ENCODE data around the gene KANK2.

Gene KANK2

GRCh38 chr19:11176466-11177193, 20.7 kb downstream of the KANK2 start:
- TF ChIP-seq POLR2AphosphoS5 (IDR thresholded peaks at IDR 0.05; ENCODE audit: low read depth, low read length) = no peak
- TF ChIP-seq FOXP2 (optimal IDR thresholded peaks at IDR 0.05; ENCODE audit: borderline replicate concordance, extremely low read depth, extremely low read length, insufficient read depth) = no peak
- no peak for TF ChIP-seq REST (IDR thresholded peaks at IDR 0.05; ENCODE audit: insufficient read depth in 1 of 2, low read depth in 2 of 2, low read length in 2 of 2)
- TF ChIP-seq TAF1 (IDR thresholded peaks at IDR 0.05; ENCODE audit: borderline replicate concordance, insufficient read depth, low read length) = no peak
- TF ChIP-seq SIN3A (IDR thresholded peaks at IDR 0.05; ENCODE audit: borderline replicate concordance, insufficient read depth, low read length) = no peak

- TF ChIP-seq SIN3A (IDR thresholded peaks at IDR 0.05; ENCODE audit: borderline replicate concordance, insufficient read depth, low read length) (no peak), POLR2AphosphoS5 (IDR thresholded peaks at IDR 0.05; ENCODE audit: low read depth, low read length) (no peak), TAF1 (IDR thresholded peaks at IDR 0.05; ENCODE audit: borderline replicate concordance, insufficient read depth, low read length) (no peak), REST (IDR thresholded peaks at IDR 0.05; ENCODE audit: insufficient read depth in 1 of 2, low read depth in 2 of 2, low read length in 2 of 2) (no peak), FOXP2 (optimal IDR thresholded peaks at IDR 0.05; ENCODE audit: borderline replicate concordance, extremely low read depth, extremely low read length, insufficient read depth) (no peak)
Measured at GRCh38 chr19:11175920-11176319, 21.4 kb downstream of the KANK2 start.

DNA sequence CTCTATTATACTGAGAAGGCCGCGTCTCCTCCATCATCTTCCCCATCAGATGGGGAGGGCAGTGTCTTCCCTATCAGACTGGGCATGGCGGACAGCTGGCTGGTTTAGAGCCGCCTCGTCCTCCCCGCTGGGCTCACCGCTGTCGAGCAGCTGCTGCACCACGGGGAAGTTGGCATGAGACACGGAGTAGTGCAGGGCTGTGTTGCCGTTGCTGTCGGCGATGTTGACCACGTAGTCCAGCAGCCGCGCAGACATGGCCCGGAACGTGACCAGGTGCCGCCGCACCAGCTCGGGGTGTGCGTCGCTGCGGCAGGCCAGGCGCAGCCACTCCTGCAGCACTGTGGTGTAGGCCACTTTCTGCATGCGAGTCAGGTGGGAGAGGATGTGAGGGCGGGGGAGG, 23.0 kb downstream of the KANK2 start:
- no peak for TF ChIP-seq TAF1 (IDR thresholded peaks at IDR 0.05; ENCODE audit: borderline replicate concordance, insufficient read depth, low read length)
- TF ChIP-seq REST (IDR thresholded peaks at IDR 0.05; ENCODE audit: insufficient read depth in 1 of 2, low read depth in 2 of 2, low read length in 2 of 2) = no peak
- TF ChIP-seq SIN3A (IDR thresholded peaks at IDR 0.05; ENCODE audit: borderline replicate concordance, insufficient read depth, low read length) = no peak
- TF ChIP-seq FOXP2 (optimal IDR thresholded peaks at IDR 0.05; ENCODE audit: borderline replicate concordance, extremely low read depth, extremely low read length, insufficient read depth) = no peak

DNA sequence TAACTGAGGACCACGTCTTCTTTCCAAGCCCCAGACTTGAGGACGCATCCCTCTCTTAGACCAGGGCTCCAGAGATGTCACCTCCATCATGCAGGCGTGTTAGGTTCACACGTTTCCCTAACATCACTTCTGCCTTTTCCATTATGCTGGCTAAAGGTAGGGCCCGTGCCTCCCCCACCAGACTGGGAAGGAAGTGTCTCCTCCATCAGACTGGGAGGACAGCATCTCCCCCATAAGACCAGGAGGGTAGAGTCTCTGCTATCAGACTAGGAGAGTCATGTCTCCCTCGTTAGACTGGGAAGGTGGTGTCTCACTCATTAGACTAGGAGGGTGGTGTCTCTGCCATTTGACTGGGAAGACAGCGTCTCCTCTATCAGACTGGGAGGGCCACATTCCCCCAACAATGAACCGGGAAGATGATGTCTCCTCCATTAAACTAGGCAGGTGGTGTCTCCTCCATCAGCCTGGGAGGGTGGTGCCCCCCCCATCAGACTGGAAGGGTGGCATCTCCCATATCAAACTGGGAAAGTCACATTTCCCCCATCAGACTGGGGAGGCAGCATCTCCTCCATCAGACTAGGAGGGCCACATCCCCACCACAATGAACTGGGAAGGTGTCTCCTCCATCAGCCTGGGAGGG, 23.7 kb downstream of the KANK2 start:
- TF ChIP-seq POLR2AphosphoS5 (IDR thresholded peaks at IDR 0.05; ENCODE audit: low read depth, low read length) = no peak
- TF ChIP-seq TAF1 (IDR thresholded peaks at IDR 0.05; ENCODE audit: borderline replicate concordance, insufficient read depth, low read length) = no peak
- TF ChIP-seq SIN3A (IDR thresholded peaks at IDR 0.05; ENCODE audit: borderline replicate concordance, insufficient read depth, low read length) = no peak
- no peak for TF ChIP-seq FOXP2 (optimal IDR thresholded peaks at IDR 0.05; ENCODE audit: borderline replicate concordance, extremely low read depth, extremely low read length, insufficient read depth)
- no peak for TF ChIP-seq REST (IDR thresholded peaks at IDR 0.05; ENCODE audit: insufficient read depth in 1 of 2, low read depth in 2 of 2, low read length in 2 of 2)
